DOHH2 (cell line): ENCODE data around the gene KIAA1958.

Experiments
- EZH2phosphoT487 ChIP-seq: fragments of 200-600 bp; sonication (generic); IDR thresholded peaks from 2 replicates; pipeline ENCODE4 v1.6.1; 2017; ENCODE audit warnings: borderline replicate concordance, mild to moderate bottlenecking, antibody characterized with exemption, low read length, moderate library complexity, mixed read lengths
- TF ChIP-seq, protein P1 (sequence below): fragments of 200-600 bp; sonication (generic); IDR thresholded peaks from one replicate; pipeline ENCODE4 v1.5.1; 2014; ENCODE audit warnings: antibody characterized with exemption, mild to moderate bottlenecking, low read depth, low read length; ENCODE audit not compliant: poor library complexity, severe bottlenecking

DNA sequence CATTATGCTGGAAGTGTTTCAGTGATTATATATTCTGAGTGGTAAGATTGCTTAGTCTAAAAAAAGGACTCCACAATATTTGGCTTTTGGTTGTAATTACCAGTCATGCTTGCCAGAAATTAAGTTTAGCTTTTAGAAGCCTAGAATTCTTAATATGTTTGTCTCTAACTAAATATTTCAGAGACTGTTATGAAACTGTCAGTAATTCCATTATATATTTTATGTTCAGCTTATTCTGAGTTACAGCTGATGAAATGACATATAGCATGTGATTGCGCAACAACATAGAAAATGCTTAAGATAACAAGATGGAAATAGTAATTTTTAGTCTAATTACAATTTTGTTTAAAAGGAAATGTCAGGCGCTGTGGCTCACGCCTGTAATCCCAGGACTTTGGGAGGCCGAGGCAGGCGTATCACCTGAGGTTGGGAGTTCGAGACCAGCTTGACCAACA is 44.2 kb downstream of the KIAA1958 start:
- TF ChIP-seq, protein P1, sequence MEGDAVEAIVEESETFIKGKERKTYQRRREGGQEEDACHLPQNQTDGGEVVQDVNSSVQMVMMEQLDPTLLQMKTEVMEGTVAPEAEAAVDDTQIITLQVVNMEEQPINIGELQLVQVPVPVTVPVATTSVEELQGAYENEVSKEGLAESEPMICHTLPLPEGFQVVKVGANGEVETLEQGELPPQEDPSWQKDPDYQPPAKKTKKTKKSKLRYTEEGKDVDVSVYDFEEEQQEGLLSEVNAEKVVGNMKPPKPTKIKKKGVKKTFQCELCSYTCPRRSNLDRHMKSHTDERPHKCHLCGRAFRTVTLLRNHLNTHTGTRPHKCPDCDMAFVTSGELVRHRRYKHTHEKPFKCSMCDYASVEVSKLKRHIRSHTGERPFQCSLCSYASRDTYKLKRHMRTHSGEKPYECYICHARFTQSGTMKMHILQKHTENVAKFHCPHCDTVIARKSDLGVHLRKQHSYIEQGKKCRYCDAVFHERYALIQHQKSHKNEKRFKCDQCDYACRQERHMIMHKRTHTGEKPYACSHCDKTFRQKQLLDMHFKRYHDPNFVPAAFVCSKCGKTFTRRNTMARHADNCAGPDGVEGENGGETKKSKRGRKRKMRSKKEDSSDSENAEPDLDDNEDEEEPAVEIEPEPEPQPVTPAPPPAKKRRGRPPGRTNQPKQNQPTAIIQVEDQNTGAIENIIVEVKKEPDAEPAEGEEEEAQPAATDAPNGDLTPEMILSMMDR: no peak
- TF ChIP-seq EZH2phosphoT487: no peak
